Testis (tissue), 3 donors: ENCODE measurements around the gene CAB39. TPM values are rescaled to one million over a fixed set of nuclear protein-coding genes. Genes with fewer than 3 reads are reported as not detected.

ENCODE experiments used
- DNase-seq: peaks from one replicate; pipeline ENCODE4 v3.0.0-alpha.2; 2019
- H3K27ac ChIP-seq, 2 donors: fragments of 200-600 bp; sonication (generic); one replicate each; pipeline ENCODE4 v1.5.1; 2019
- H3K27me3 ChIP-seq: fragments of 200-600 bp; sonication (generic); one replicate; pipeline ENCODE4 v1.5.1; 2019
- H3K36me3 ChIP-seq: fragments of 200-600 bp; sonication (generic); one replicate; pipeline ENCODE4 v1.5.1; 2017; ENCODE audit warnings: low read depth; ENCODE audit errors: missing control alignments
- H3K4me1 ChIP-seq: fragments of 200-600 bp; sonication (generic); one replicate; pipeline ENCODE4 v1.5.1; 2019
- H3K4me3 ChIP-seq, 2 donors: fragments of 200-600 bp; sonication (generic); one replicate each; pipeline ENCODE4 v1.5.1; 2017 to 2019
- H3K9me3 ChIP-seq: fragments of 200-600 bp; sonication (generic); one replicate; pipeline ENCODE4 v1.5.1; 2017
- CTCF ChIP-seq, 3 experiments: fragments of 450-650 bp in 2 of 3; fragments of 200-600 bp in 1 of 3; sonication (generic) in 1 of 3; IDR thresholded peaks; one replicate each; pipeline ENCODE4 v1.5.1; 2016 to 2019; ENCODE audit warnings: antibody characterized with exemption in 3 of 3, mild to moderate bottlenecking in 2 of 3, moderate library complexity in 1 of 3
- POLR2A ChIP-seq: fragments of 450-650 bp; IDR thresholded peaks from one replicate; pipeline ENCODE4 v1.6.1; 2017; ENCODE audit warnings: antibody characterized with exemption, mild to moderate bottlenecking, moderate library complexity
- WGBS, 2 donors: methylation state at CpG; one replicate each; pipeline ENCODE4 v1.1.5; 2018; 5-methylcytosine and 5-hydroxymethylcytosine counted together
- intact Hi-C: fragments of 100-400 bp; cut with DNase I; formaldehyde crosslinking; loops from one replicate; pipeline ENCODE4 v1.15.1; 2023; ENCODE audit warnings: low total_unique reads
- polyA plus RNA-seq: library from polyadenylated mRNA; stranded (reverse); fragments of 350-450 nt; fragmentation: Illumina TruSeq; extraction: RNeasy Lipid Tissue Mini Kit (QIAGEN cat#74804); gene quantifications from one replicate; pipeline ENCODE4 v1.2.3, GENCODE V29; 2014; ENCODE audit warnings: low read depth, low replicate concordance; ENCODE audit not compliant: insufficient read depth
- total RNA-seq, 2 donors: library from RNA; depleted of rRNA; stranded (reverse); fragments of >200 nt; gene quantifications; one replicate each; pipeline ENCODE4 v1.2.3, GENCODE V29; 2016

CAB39 gene
- total and polyA plus RNA-seq, 3 donors from 2014 or later, result 76.1 to 82.2 (median 76.8) TPM

DNA sequence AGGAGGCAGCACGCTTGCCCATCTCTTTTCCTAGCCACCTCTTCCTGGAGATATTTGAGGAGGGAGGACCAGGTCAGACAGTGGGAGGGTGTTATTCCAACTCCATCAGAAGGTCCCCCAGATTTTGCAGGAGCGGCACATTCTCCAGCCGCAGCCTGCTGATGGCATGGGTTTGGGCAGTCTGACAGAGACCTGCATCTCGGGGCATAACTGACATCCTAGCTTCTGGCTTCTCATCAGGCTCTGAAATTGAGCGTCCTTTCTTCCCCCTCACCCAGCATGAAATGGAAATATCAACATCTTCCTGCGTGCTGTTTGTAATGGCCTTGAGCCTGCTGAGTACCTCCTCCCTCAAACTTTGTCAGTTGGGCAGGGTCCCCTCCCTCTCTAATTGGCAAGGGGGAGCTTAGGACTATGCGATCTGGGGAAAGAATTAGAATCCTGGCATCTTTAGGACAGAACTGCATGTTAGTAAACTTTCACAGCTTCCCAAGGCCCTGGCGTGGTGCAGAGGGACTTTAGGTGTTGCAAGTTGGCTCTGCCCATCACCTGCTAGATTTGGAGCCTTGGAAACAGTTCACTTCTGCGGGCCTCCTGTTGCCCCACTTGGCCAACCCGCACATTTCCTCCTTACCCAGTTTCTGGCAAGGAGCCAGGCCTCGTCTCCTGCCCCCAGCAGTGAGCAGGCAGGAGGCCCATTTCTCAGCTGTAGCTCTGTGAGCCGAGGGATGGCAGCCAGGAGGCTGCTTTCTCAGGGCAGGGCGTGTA is 154.3 kb downstream of the CAB39 start:
- H3K27me3 ChIP-seq, result no peaks in the 10 kb centered on the region
- TF ChIP-seq CTCF (IDR thresholded peaks at IDR 0.05) (no peak), POLR2A (no peak)
- no peak overlapping the region for H3K27ac ChIP-seq
- H3K4me1 ChIP-seq, result peaks cover 21% of the 10 kb centered on the region
- H3K9me3 ChIP-seq, result no peaks in the 10 kb centered on the region
- DNase-seq, result peak; percentile 58
- H3K36me3 ChIP-seq, result no peaks in the 10 kb centered on the region
- intact Hi-C loops, result no loop called here
- 14 to 28% methylated on average over 13 of the region's 13 CpGs for WGBS, 2 donors
- H3K4me3 ChIP-seq, result no peak overlapping the region

DNA sequence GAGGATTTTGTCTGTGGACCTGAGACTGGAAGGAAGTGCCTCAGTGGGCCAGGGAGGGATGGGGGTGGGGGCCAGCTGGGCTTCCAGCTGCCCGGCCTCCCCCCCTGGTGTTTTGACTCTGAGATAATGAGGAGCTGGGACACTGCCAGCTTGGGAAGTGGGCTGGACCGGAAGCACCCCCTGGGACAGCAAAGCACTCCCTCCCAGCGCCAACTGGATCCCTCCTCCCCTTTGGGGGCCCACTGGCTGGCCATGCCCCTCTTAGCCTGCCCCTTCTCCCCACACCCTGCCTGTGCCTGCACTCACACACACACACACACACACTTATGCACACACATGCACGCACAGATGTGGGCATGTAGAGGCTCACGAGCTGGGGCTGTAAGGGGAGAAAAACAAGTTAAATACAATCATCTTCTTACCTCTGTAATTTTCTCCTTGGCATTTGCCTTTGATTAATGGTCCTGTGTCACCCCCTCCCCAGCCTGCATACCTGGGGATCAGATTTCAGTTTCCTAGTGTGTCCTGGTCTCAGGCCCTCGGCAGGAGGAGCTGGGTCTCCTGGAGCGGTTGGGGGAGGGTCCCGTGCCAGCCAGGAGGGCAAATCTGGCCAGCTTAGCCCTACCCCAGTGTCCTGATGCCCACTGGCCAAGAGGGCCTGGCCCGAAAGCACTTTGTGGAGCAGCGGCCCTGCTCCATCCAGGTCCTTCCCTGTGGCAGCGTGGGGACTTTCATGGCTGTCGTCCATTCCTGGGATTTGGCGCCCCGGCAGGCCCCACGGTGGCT is 155.7 kb downstream of the CAB39 start:
- Histone ChIP-seq H3K4me3 (no peak overlapping the region), H3K4me1 (peaks cover 21% of the 10 kb centered on the region), H3K27me3 (no peaks in the 10 kb centered on the region), H3K27ac (no peak overlapping the region), H3K36me3 (no peaks in the 10 kb centered on the region), H3K9me3 (no peaks in the 10 kb centered on the region)
- 77 to 88% methylated on average over 13 to 15 of the region's 15 CpGs for WGBS, 2 donors
- TF ChIP-seq CTCF (IDR thresholded peaks at IDR 0.05) (no peak), POLR2A (no peak)
- intact Hi-C loops, result no loop called here
- DNase-seq, result peak; percentile 9

DNA sequence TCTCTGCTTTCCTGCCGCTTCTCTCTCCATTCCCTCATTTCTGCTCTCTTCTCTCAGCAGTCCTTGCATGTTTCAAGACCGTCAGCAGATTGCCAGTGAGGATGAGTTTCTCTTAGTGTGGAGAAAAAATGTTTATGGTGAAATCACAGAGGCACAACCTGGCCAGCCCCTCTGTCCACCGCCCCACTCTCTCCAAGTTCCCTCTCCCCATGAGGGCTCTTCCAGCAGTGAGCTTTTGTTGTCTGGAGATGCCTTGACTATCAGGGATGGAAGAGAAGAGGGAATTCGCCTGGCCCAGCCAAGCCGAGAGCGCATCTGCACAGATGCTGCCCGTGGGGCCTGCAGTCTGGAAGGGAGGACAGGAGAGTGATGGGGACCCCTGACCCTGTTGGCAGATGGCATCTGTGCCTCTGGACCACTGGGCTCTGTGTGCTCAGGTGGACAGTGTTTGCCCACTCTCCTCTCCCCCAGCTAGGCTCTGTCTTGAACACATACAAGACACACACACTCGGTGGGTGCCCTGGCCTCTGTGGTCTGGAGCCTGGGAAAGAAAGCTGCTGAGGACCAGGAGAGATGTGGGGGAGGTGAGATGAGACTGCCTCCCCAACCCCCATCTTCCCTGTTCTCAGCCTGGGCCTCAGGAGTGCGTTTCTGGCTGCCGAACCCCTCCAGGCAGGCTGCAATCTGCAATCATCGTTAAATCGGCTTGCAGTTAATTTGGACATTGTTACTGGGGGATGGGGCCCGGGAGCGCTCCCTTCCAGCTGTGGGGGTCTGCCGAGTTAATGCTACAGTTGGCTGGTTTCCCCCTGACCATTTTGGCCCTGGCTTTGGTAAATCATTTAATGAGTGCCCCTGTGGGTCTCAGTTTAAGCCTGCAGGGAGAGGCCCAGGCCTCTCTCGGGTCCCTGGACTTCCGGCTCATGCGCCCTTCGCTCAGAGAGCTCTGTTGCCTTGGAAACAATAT is 156.6 kb downstream of the CAB39 start:
- Histone ChIP-seq H3K4me3 (no peak overlapping the region), H3K36me3 (no peaks in the 10 kb centered on the region), H3K9me3 (no peaks in the 10 kb centered on the region), H3K4me1 (peaks cover 21% of the 10 kb centered on the region), H3K27me3 (no peaks in the 10 kb centered on the region), H3K27ac (no peak overlapping the region)
- 79 to 80% methylated on average over 16 to 19 of the region's 19 CpGs for WGBS, 2 donors
- intact Hi-C loops, result no loop called here
- TF ChIP-seq CTCF (IDR thresholded peaks at IDR 0.05), result no peak
- TF ChIP-seq POLR2A, result no peak
- no peak for DNase-seq

- TF ChIP-seq POLR2A (no peak), CTCF (IDR thresholded peaks at IDR 0.05) (no peak)
- Histone ChIP-seq H3K4me3 (no peak overlapping the region), H3K36me3 (no peaks in the 10 kb centered on the region), H3K4me1 (peaks cover 21% of the 10 kb centered on the region), H3K27ac (no peak overlapping the region), H3K27me3 (no peaks in the 10 kb centered on the region), H3K9me3 (no peaks in the 10 kb centered on the region)
- intact Hi-C loops, result no loop called here
- WGBS, 2 donors, result 80 to 95% methylated on average over 5 to 11 of the region's 11 CpGs
- no peak for DNase-seq
Observed at GRCh38 chr2:230869914-230870543, 157.4 kb downstream of the CAB39 start.
